Embryonic facial prominence (tissue), 1 donor: ENCODE measurements around the gene ATE1.
A peak's percentile ranks its signal among the peaks of the same experiment; 100 is the strongest.
"Not testable (repeated sequence)": the region's sequence is repeated elsewhere in the genome, so short reads cannot be mapped to it uniquely, and the experiment has no call there.

Experiments
- DNase-seq: peaks from one replicate; pipeline ENCODE4 v3.0.0-alpha.2; 2016; ENCODE audit errors: extremely low spot score

The ATE1 gene

DNA sequence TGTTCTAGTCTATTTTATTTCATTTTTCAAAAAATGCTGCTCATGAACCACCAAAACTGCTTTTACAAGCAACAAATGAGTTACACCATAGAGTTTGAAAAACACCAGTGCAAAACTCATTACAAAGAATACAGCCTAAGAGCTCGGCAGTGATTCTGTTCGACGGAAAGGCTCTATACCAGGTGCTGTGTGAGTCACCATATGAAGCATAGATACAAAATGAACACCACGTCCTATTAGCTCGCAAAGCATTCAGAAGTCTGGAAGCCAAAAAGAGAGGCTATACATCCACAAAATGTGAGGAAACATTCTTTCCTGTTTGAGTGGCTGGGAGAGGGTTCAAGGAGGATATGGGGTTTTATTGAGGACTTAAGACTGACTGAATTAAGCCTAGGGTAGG lies 136.1 kb downstream of the ATE1 start:
- DNase-seq = no peak

DNA sequence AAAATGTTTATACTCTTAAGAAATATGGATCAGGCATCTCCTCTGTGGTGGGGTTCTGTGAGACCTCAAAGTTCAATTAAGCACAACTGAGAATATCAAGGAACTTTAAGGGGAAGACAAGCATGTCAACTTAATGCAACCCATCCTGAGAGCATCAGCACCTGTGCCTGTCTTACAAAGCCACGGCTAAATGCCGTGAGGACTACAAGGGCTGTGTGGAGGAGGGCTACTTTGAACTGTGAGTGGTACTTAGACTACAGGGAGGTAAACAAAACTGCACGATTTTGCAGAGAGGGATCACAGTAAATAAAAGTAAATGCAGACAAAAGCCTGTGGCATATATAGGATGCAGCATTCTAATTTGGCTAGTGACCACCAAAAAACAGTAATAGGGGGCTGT lies 139.1 kb downstream of the ATE1 start:
- DNase-seq = no peak

DNA sequence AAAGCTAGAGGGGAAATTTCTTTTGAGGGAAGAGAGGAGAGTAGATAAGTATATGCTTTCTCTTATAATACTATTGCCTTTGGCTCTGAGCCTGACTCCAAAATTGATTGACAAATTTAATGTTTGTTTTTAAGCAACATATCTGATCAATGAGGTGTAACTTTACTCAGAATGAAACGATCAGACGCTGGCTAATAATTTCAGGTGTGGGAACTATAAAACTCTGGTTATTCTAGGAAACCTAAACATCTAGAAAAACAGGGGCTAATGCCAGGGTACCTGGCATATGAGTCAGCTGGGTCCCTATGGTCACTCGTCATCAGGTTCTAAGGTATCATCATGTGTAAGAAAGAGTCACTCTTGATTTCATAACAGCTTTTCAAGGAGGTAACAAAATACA lies 139.7 kb downstream of the ATE1 start:
- DNase-seq = no peak

DNA sequence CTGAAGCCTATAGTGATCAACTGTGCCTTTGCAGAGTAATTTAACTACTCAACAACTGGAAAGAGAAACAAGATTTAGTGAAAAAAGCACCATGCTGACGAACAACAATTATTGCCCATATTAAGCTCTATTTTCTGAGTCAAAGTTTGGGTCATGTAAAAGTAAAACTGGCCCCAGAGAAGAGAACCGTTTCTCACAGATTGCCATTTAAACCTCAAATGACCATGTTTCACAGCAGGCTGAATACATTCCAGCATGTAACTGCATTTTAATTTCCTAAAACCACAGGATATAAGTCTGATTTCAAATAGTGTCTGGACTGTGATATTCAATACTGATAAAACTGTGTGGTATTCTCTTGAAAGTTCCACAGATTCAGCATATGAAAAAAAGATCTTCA lies 140.7 kb downstream of the ATE1 start:
- DNase-seq = no peak

DNA sequence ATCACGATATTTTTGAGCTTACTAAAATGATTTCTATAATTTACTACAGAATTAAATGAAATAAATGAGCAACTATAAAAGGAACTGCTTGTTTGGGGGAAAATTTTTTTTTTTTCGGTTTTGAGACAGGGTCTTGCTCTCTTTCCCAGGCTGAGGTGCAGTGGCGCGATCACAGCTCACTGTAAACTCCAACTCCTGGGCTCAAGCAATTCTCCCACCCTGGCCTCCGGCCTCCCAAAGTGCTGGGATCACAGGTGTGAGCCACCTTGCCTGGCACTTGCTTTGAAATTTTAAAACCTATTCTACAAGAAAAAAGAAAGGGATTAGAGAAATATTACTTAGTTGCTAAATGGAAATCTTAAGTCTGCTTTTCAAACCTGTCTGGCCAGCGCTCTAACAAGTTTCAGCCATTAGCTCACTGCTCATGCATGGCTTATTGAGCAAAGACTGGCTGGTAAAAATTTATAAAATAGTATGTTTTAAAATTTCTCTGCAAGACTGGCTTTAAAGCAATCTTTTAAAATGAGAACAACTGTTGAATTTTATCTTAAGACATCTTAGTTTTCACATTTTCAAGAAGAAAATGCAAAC lies 144.0 kb downstream of the ATE1 start:
- DNase-seq = no peak

DNA sequence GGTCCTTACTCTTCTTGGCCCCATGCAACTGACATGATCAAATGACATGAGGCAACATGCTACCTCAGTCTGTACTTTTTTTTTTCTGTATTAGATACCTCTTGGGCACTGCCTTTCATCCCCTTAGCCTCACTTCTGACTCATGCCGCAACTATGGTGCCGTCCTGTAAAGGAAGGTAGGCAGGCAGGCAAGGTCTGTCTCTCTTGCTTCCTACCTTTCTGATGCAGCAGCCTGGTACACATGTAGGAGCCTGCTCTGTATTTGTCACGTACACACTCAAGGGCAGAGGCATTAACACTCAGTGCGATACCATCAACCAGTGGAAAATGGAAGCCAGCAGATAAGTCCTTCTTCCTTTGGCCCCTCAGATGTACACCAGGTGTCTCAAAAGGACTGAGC lies 146.7 kb downstream of the ATE1 start:
- no peak for DNase-seq

DNA sequence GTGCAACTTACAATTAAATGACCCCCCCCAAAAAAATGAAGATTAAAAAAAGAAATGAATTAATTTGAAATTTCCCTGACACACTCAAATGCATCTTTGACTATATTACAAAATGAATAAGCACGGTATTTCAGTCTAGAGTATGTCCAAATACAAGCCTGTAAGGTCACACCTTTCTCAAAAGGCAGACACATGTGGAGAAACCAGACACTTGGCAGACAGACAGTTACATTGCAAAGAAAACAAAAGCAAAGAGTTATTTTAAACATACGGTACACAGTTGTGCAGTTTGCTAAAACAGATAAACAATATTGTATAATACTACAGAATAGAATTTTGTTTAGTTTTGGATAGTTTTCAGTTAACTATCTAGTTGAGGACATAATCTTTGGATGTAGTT lies 153.0 kb downstream of the ATE1 start:
- no peak for DNase-seq

DNA sequence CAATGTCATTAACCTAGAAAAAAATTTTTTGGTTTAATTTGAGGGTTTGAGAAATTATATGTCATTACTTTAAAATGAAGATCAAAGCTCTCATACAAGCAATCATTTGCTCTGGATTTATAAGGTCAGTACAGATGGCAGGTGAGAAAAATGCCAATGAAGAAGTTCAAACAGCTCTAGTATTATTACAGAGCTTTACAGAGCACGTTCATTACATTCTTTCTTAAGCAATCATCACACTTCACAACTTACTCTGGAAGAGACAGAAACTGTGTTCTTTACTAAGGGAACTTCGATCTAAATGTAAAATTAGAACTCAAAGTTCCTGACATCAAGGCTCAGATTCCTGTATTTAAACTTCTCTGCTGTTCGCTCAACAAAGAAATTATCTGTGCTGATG lies 153.4 kb downstream of the ATE1 start:
- DNase-seq = no peak

DNA sequence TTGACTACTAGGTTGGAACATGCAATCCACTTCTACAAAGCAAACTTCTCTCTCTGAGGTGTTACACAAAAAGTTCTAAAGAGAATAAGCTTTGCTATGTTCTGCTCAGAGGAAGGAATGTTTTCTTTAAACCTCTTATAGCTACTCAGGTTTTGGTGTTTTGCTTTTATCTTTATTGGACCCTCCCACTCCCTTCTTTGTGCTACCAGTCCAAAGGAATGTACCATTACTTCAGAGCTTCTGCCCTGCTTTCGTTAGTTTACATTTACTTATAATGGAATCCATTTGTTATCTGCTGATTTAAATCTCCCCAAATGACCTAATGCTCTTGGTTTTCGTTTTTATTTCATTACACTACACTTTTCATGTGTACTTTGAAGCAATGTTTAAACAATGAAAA lies 154.9 kb downstream of the ATE1 start:
- peak; percentile 29 for DNase-seq

DNA sequence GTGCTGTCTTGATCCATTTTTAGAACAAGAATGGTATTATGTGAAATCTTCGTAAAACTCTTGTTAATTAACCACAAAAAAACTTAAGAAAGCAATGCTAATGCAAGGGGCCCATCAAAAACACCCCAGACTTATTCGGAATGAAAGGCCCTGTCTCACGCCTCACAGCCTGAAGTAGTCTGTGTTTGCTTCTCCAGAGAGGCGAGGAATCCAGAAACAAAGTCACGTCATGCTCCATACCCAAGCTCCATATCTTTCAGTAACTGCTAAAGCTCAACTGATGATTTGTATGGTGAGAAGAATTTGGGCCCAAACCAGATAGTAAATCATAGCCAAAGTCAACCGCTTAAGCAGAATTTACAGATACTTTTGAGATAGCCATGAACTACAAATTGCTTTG lies 155.4 kb downstream of the ATE1 start:
- DNase-seq = no peak

DNA sequence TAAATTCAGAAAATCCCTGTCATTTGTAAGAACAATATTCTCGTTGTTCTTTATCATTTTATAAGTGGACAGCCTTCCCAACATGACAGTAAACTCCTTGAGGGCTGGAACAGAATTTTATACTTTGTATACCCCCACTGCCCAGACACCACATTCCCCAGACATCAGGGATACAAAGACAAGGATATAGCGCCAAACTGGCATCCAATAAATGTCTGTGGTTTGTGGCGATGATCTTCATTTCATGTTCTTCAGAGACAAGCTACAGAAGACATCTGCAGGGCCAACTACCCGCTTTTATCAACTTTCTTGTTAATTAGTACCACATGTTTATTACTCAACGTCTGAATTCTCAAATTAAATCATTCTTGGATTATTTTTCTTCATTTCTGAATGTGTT lies 155.9 kb downstream of the ATE1 start:
- no peak for DNase-seq

DNA sequence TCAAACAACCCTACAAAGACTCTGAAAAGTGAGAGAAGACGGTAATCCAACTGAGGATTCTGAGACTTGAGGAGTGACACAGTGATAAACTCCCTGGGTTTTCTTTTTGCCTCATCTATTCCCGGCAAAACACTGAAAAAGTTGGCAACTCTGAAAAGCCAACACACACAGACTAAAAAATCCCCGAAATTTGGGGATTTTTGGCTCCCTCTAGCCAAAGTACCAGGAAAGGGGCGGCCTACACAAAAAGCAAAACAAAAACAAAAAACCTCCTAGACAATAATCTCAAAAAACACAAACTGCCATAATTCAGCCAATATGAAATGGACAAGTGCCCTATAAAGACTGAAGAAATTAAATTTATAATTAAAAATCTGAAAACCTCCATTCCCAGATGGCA lies 161.4 kb downstream of the ATE1 start:
- DNase-seq = no peak

DNA sequence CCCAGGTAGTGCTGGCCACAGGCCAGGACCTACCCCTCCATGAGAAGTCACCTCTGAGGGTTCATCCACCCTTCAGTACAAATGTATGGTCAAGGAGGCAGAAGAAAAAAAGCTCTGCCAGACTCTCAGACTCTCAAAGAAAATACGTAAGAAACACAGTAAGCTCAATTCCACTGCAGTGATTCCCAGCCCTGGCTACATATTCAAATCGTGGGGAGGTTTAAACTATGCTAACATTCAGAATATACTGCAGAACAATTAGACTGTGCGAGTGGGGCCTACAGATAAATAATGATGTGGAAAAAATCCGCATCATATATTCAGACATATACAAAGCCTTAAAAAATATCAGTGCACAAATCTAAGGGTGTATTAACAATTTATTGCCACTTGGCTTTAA lies 162.6 kb downstream of the ATE1 start:
- DNase-seq = no peak

DNA sequence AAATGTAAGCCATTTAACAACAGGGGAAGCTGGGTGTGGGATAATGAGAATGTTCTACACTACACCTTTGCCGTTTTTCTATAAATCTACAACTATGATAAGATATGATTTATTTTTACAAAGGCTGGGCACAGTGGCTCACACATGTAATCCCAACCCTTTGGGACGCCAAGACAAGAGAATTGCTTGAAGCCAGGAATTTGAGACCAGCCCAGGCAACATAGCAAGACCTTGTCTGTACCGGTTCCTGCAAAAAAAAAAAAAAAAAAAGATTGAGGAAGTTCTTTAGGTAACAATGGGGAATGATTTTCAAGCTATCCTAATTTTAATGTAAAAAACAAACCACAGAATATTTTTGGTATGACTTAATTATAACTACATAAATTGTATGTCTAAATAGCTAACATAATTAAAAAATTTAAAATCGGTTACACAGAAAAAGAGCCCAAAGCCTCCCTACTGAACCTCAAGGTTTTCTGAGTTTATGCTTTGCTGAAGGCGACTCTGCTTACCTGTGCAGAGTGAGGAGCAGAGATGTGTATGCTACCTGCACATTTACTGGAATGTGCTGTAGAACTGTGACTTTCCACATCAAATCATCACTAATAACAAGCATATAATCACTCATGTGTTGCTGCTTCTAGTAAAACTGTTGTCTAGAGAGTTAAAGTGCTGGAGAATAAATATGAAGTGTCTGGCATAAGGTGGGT lies 163.4 kb downstream of the ATE1 start:
- DNase-seq = no peak

DNA sequence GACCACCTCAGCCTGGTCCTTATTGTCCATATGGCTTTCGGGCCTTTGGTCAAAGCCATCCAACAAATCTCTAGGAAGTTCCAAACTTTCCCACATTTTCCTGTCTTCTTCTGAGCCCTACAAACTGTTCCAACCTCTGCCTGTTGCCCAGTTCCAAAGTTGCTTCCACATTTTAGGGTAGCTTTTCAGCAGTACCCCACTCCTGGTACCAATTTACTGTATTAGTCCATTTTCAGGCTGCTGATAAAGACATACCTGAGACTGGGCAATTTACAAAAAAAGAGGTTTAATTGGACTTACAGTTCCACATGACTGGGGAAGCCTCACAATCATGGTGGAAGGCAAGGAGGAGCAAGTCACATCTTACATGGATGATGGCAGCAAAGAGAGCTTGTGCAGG lies 170.6 kb downstream of the ATE1 start:
- DNase-seq = not testable (repeated sequence)

DNA sequence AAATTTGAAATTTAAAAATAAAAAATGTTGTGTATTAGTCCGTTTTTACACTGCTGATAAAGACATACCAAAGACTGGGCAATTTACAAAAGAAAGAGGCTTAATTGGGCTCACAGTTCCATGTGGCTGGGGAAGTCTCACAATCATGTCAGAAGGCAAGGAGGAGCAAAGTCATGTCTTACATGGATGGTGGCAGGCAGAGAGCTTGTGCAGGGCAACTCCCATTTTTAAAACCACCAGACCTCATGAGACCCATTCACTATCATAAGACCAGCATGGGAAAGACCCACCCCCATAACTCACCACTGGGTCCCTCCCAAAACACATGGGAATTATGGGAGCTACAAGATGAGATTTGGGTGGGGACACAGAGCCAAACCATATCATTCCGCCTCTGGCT lies 172.3 kb downstream of the ATE1 start:
- DNase-seq = not testable (repeated sequence)

DNA sequence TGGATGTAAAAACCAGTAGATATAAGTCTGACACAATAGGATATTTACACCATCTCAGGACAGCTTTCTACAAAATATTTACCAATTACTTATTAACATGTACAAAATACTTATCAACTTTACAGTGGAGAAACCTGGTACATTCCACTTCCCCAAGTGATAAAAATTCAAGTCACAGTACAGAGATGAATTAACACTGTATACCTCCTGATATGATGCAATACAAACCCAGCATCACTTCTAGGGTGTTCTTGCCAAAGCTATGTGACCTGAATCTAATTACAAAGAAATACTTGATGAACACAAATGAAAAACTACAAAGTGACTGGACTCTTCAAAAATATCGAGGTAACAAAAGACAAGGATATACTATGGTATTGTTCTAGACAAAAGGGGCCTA lies 173.2 kb downstream of the ATE1 start:
- no peak for DNase-seq

DNA sequence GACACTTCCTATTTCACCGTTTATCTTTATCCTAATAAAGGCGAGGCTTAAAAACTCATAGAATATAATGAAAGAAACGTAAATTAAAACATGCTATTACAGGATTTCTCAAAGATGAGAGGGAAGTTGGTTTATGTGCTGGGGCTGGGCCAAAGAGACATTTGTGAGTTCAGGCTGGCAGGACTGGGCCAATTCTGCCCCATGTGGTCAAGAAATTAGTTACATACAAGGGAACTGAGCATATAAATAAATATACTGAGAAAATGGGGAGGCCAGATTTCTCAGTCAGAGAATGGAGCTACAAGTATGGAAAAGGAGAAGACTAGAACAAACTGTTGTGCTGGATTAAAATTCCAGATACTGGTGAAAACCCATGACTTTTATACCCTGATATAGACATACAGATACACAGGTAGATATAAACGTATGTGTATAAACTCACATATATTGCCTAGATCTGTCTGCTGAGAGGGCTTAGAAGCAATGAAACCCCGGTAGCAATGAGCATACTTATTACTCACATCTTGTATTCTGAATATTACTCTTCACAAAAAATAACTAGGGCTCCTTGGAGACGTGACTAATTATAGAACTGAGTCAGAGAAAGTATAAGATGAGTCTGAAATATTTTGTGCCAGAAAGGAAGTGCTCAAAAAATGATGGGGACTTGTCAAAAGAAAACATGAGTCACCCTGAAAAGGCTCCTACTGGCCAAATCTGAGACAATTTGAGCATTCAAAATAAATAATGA lies 173.9 kb downstream of the ATE1 start:
- no peak for DNase-seq

DNA sequence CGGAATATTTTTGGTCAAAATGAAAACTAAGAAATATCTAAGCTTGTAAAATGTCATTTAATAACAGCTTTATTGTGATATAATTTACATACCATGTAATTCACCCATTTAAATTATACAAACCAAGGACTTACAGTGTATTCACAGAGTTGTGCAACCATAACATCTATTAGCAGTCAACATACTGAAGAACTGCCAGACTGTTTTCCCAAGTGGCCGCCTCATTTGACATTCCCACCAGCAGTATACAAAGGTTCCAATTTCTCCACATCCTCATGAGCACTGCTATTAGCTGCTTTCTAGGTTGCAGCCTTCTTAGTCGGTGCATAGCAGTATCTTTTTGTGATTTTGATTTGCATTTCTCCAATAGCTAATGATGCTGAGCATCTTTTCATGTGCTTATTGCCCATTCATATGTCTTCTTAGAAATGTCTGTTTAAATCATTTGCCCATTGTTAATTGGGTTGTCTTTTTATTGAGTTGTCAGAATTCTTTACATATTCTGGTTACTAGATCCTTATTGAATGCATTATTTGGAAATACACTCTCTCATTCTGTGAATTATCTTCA lies 176.6 kb downstream of the ATE1 start:
- DNase-seq = no peak

DNA sequence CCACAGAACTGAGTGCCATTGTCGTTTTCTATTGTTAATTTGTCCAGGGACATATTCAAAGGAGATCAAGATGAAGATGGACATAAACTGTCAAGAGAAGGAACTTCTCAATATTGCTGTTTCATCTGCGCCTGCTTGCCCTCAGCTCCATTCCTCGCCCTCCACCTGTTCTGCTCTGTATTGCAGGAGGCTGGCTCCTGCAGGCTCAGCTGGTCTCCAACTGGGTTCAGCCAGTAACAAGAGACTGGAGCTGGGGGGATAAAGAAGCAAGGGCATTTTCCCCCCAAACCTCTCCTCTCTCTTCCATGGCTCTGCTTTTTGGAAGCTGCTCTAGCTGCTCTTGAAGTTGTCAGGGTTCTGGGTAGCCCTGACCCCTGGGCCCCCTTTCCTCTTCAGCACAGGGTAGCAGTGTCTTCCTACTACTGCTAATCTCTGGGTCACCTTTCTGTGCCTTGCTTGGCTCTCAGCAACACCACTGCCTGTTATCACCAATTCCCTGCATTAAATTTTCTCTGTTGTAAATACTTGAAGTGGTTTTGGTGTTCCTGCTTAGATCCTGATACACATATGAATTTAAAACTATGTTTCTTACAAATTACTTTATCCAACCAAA lies 180.6 kb downstream of the ATE1 start:
- no peak for DNase-seq

DNA sequence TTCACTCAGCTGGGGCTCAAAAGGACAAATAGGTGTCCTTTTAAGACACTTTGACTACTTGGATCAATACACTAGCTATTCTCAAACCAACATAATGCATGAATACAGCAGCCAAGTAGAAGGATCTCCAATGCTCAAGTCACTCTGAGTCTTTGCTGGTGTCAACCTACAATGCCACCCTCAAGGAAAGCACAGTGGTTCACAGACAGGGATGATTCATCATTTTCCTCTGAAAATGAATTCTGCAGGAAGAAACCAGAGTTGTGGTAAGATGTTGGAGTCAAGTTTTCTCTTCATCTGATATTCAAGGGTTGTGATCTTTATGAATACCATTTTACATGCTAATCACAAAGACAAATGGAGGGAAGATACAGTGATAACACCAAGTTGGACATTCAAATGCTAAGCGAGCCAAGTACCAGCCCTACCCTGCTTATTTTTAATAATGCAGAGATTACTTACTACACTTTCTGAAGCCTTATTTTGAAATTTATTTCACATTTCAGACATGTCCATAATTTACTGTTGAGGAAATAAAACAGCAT lies 186.5 kb downstream of the ATE1 start:
- no peak for DNase-seq

DNA sequence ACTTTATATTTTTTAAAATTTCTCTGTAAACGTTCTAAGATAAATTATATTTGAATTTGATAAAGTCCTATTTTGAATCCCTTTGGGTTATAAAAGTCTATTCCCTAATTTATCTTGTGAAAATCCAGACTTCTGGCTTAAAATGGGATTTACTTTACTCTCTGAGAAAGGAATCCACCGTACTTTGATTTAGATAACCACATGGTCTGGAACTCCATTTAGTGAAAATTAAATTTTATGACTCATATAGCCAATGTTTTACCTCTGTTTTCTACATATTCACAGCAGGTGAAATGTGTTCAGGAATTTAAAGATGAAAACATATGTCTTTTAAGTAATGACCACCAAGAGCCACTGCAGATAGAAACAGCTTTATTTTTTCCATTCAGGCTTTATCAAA lies 187.8 kb downstream of the ATE1 start:
- no peak for DNase-seq
